Neural progenitor cell (in vitro differentiated cells): Measurements from ENCODE around the gene MTMR12. TPM values are rescaled to one million over a fixed set of nuclear protein-coding genes. Genes with fewer than 3 reads are reported as not detected.

Experiments
- DNase-seq: peaks from one replicate; pipeline ENCODE4 v3.0.0-alpha.2; 2016; ENCODE audit warnings: low spot score
- H2AFZ ChIP-seq: fragments of 200-600 bp; sonication (generic); replicated peaks from 2 replicates; pipeline ENCODE4 v1.6.1; 2016; ENCODE audit warnings: antibody characterized with exemption
- H3F3A ChIP-seq: fragments of 200-600 bp; sonication (generic); 2 replicates; pipeline ENCODE4 v1.6.1; 2016; ENCODE audit warnings: antibody characterized with exemption, low read depth
- H3K27ac ChIP-seq: fragments of 200-600 bp; sonication (generic); 2 replicates; pipeline ENCODE4 v1.5.1; 2016; ENCODE audit warnings: mild to moderate bottlenecking
- H3K27me3 ChIP-seq: fragments of 200-600 bp; sonication (generic); 2 replicates; pipeline ENCODE4 v1.6.1; 2016; ENCODE audit warnings: mild to moderate bottlenecking, moderate library complexity
- H3K36me3 ChIP-seq: fragments of 200-600 bp; sonication (generic); 2 replicates; pipeline ENCODE4 v1.5.1; 2016
- H3K4me1 ChIP-seq: fragments of 200-600 bp; sonication (generic); 2 replicates; pipeline ENCODE4 v1.6.1; 2016; ENCODE audit warnings: mixed run types
- H3K4me2 ChIP-seq: fragments of 200-600 bp; sonication (generic); 2 replicates; pipeline ENCODE4 v1.6.1; 2016
- H3K4me3 ChIP-seq: fragments of 200-600 bp; sonication (generic); 2 replicates; pipeline ENCODE4 v1.5.1; 2016
- H3K79me2 ChIP-seq: fragments of 200-600 bp; sonication (generic); 2 replicates; pipeline ENCODE4 v1.6.1; 2016; ENCODE audit warnings: low read depth
- H3K9ac ChIP-seq: fragments of 200-600 bp; sonication (generic); 2 replicates; pipeline ENCODE4 v1.6.1; 2016
- H3K9me3 ChIP-seq: fragments of 200-600 bp; sonication (generic); 2 replicates; pipeline ENCODE4 v1.5.1; 2016; ENCODE audit warnings: low read depth
- H4K20me1 ChIP-seq: fragments of 200-600 bp; sonication (generic); 2 replicates; pipeline ENCODE4 v1.6.1; 2016; ENCODE audit warnings: low read depth
- H3K27ac Mint-ChIP-seq: 3 replicates; pipeline ENCODE4 v1.8.0; 2021; ENCODE audit warnings: mixed read lengths
- H3K27me3 Mint-ChIP-seq: 2 replicates; pipeline ENCODE4 v1.8.0; 2022; ENCODE audit warnings: low read depth, mild to moderate bottlenecking, inconsistent platforms, moderate library complexity, mixed read lengths; ENCODE audit not compliant: insufficient read depth
- H3K36me3 Mint-ChIP-seq: 3 replicates; pipeline ENCODE4 v1.8.0; 2021; ENCODE audit warnings: mixed read lengths
- H3K4me1 Mint-ChIP-seq: 3 replicates; pipeline ENCODE4 v1.8.0; 2021; ENCODE audit warnings: mixed read lengths
- H3K4me3 Mint-ChIP-seq: 3 replicates; pipeline ENCODE4 v1.8.0; 2021; ENCODE audit warnings: mild to moderate bottlenecking, moderate library complexity, mixed read lengths
- H3K9me3 Mint-ChIP-seq: 3 replicates; pipeline ENCODE4 v1.8.0; 2020; ENCODE audit warnings: mixed read lengths
- CTCF ChIP-seq: fragments of 200-600 bp; sonication (generic); IDR thresholded peaks from 2 replicates; pipeline ENCODE4 v1.5.1; 2017; ENCODE audit warnings: antibody characterized with exemption, mild to moderate bottlenecking
- EZH2 ChIP-seq: fragments of 200-600 bp; sonication (generic); IDR thresholded peaks from 2 replicates; pipeline ENCODE4 v1.6.1; 2017; ENCODE audit warnings: antibody characterized with exemption, mild to moderate bottlenecking, moderate library complexity
- EZH2phosphoT487 ChIP-seq: fragments of 200-600 bp; sonication (generic); IDR thresholded peaks from 2 replicates; pipeline ENCODE4 v1.6.1; 2017; ENCODE audit warnings: antibody characterized with exemption
- total RNA-seq: library from RNA; depleted of rRNA; stranded (reverse); fragments of >200 nt; gene quantifications from 2 replicates; pipeline ENCODE4 v1.2.3, GENCODE V29; 2015; ENCODE audit warnings: low replicate concordance

MTMR12 gene
- total RNA-seq, 1 donor from 2014 or later, result 22.0 TPM

GRCh38 chr5:32358611-32359010 is 45.9 kb upstream of the MTMR12 start:
- TF ChIP-seq CTCF (no peak), EZH2 (no peak), EZH2phosphoT487 (no peak)
- no peak overlapping the region for H3K4me3 ChIP-seq
- no peaks in the 10 kb centered on the region for H3K79me2 ChIP-seq
- H3K9ac ChIP-seq, result no peak overlapping the region
- peaks cover 46% of the 10 kb centered on the region for H3K36me3 Mint-ChIP-seq
- no peaks in the 10 kb centered on the region for H4K20me1 ChIP-seq
- H3K27me3 ChIP-seq, result no peaks in the 10 kb centered on the region
- H3K27ac ChIP-seq, result no peak overlapping the region
- no peaks in the 10 kb centered on the region for H3K4me1 ChIP-seq
- no peaks in the 10 kb centered on the region for H3K9me3 Mint-ChIP-seq
- H2AFZ ChIP-seq, result no peak overlapping the region
- peaks cover 3% of the 10 kb centered on the region for H3K27me3 Mint-ChIP-seq
- no peak for DNase-seq
- no peaks in the 10 kb centered on the region for H3K9me3 ChIP-seq
- H3K27ac Mint-ChIP-seq, result no peak overlapping the region
- no peaks in the 10 kb centered on the region for H3K4me1 Mint-ChIP-seq
- H3K4me2 ChIP-seq, result no peak overlapping the region
- H3K36me3 ChIP-seq, result peaks cover 28% of the 10 kb centered on the region
- no peak overlapping the region for H3K4me3 Mint-ChIP-seq
- H3F3A ChIP-seq, result peaks cover 6% of the 10 kb centered on the region

- Histone ChIP-seq H3K9ac (no peak overlapping the region), H3K27ac (no peak overlapping the region), H3K36me3 (peaks cover 24% of the 10 kb centered on the region), H2AFZ (no peak overlapping the region), H3K27me3 (no peaks in the 10 kb centered on the region), H3K4me2 (no peak overlapping the region), H3K79me2 (no peaks in the 10 kb centered on the region), H3K4me3 (no peak overlapping the region), H4K20me1 (no peaks in the 10 kb centered on the region), H3K4me1 (no peaks in the 10 kb centered on the region), H3K9me3 (no peaks in the 10 kb centered on the region), H3F3A (peaks cover 12% of the 10 kb centered on the region)
- Mint-ChIP-seq H3K27ac (no peak overlapping the region), H3K36me3 (peaks cover 39% of the 10 kb centered on the region), H3K4me1 (no peaks in the 10 kb centered on the region), H3K9me3 (no peaks in the 10 kb centered on the region), H3K4me3 (no peak overlapping the region), H3K27me3 (no peaks in the 10 kb centered on the region)
- DNase-seq, result no peak
- TF ChIP-seq EZH2, result no peak
Observed at GRCh38 chr5:32357658-32358057, 44.9 kb upstream of the MTMR12 start.

- Histone ChIP-seq H4K20me1 (no peaks in the 10 kb centered on the region), H3K4me1 (no peaks in the 10 kb centered on the region), H3K9me3 (no peaks in the 10 kb centered on the region), H3K4me2 (no peak overlapping the region), H3K27ac (no peak overlapping the region), H3F3A (peaks cover 18% of the 10 kb centered on the region), H2AFZ (no peak overlapping the region), H3K79me2 (no peaks in the 10 kb centered on the region), H3K9ac (no peak overlapping the region), H3K4me3 (no peak overlapping the region), H3K27me3 (no peaks in the 10 kb centered on the region), H3K36me3 (peaks cover 16% of the 10 kb centered on the region)
- Mint-ChIP-seq H3K4me1 (no peaks in the 10 kb centered on the region), H3K4me3 (no peak overlapping the region), H3K27me3 (no peaks in the 10 kb centered on the region), H3K27ac (no peak overlapping the region), H3K9me3 (no peaks in the 10 kb centered on the region), H3K36me3 (peaks cover 35% of the 10 kb centered on the region)
- DNase-seq, result no peak
- TF ChIP-seq EZH2 (no peak), CTCF (no peak), EZH2phosphoT487 (no peak)
Observed at GRCh38 chr5:32355686-32356085, 42.9 kb upstream of the MTMR12 start.

GRCh38 chr5:32353420-32353819 is 40.7 kb upstream of the MTMR12 start:
- Histone ChIP-seq H3K79me2 (no peaks in the 10 kb centered on the region), H3K27me3 (no peaks in the 10 kb centered on the region), H3K36me3 (peaks cover 16% of the 10 kb centered on the region), H3K4me1 (no peaks in the 10 kb centered on the region), H2AFZ (no peak overlapping the region), H3F3A (peaks cover 18% of the 10 kb centered on the region), H3K4me2 (no peak overlapping the region), H4K20me1 (no peaks in the 10 kb centered on the region), H3K4me3 (no peak overlapping the region), H3K9ac (no peak overlapping the region), H3K27ac (peak overlapping the region; percentile 53), H3K9me3 (no peaks in the 10 kb centered on the region)
- TF ChIP-seq EZH2 (no peak), CTCF (no peak), EZH2phosphoT487 (no peak)
- Mint-ChIP-seq H3K4me1 (no peaks in the 10 kb centered on the region), H3K9me3 (peaks cover 1% of the 10 kb centered on the region), H3K27me3 (no peaks in the 10 kb centered on the region), H3K4me3 (no peak overlapping the region), H3K36me3 (peaks cover 20% of the 10 kb centered on the region), H3K27ac (no peak overlapping the region)
- DNase-seq, result no peak
